Kidney (tissue), 14 donors: ENCODE measurements around the gene ASCL3. TPM values are rescaled to one million over a fixed set of nuclear protein-coding genes. Genes with fewer than 3 reads are reported as not detected.

Experiments used
- DNase-seq, 5 donors: peaks; one replicate each; pipeline ENCODE4 v3.0.0-alpha.2; 2013 to 2020
- FAIRE-seq: peaks from 2 replicates; lab custom pipeline; 2012; peaks lifted over from hg19 to GRCh38; lab: Jason Lieb, UNC
- H3K27ac ChIP-seq, 2 donors: one replicate each; pipeline ENCODE4 v1.7.0; 2013; ENCODE audit warnings: low read depth in 2 of 2, low read length in 2 of 2, inconsistent platforms in 1 of 2
- H3K27me3 ChIP-seq: one replicate; pipeline ENCODE4 v1.7.1; 2013; ENCODE audit warnings: low read length, inconsistent platforms; ENCODE audit not compliant: control insufficient read depth, insufficient read depth
- H3K36me3 ChIP-seq, 3 donors: one replicate each; pipeline versions ENCODE4 v1.7.0 to v1.7.1; 2013; ENCODE audit warnings: low read length in 3 of 3, control low read depth in 1 of 3, inconsistent platforms in 1 of 3; ENCODE audit not compliant: insufficient read depth in 3 of 3, control insufficient read depth in 2 of 3
- H3K4me1 ChIP-seq, 3 donors: one replicate each; pipeline versions ENCODE4 v1.7.0 to v1.7.1; 2013; ENCODE audit warnings: low read length in 3 of 3, inconsistent platforms in 1 of 3, low read depth in 1 of 3; ENCODE audit not compliant: control insufficient read depth in 2 of 3, insufficient read depth in 2 of 3
- H3K4me3 ChIP-seq, 3 donors: one replicate each; pipeline versions ENCODE4 v1.7.0 to v1.8.1; 2013; ENCODE audit warnings: low read length in 3 of 3, control low read depth in 1 of 3, inconsistent platforms in 1 of 3
- H3K9ac ChIP-seq, 3 donors: one replicate each; pipeline versions ENCODE4 v1.7.0 to v1.7.1; 2013; ENCODE audit warnings: low read length in 3 of 3, control low read depth in 1 of 3, inconsistent platforms in 1 of 3
- H3K9me3 ChIP-seq, 3 donors: one replicate each; pipeline versions ENCODE4 v1.7.0 to v1.7.1; 2013; ENCODE audit warnings: low read length in 3 of 3, control low read depth in 1 of 3, inconsistent platforms in 1 of 3; ENCODE audit not compliant: control insufficient read depth in 2 of 3, insufficient read depth in 1 of 3
- CTCF ChIP-seq: IDR thresholded peaks from 3 replicates; pipeline ENCODE4 v1.5.1; 2012; ENCODE audit warnings: mild to moderate bottlenecking, moderate library complexity, borderline replicate concordance; ENCODE audit not compliant: insufficient read depth; ENCODE audit errors: extremely low read depth
- intact Hi-C: fragments of 100-400 bp; cut with DNase I; formaldehyde crosslinking; loops from one replicate; pipeline ENCODE4 v1.11.1; 2022
- polyA plus RNA-seq: library from polyadenylated mRNA; stranded (reverse); fragments of 350-450 nt; fragmentation: Illumina TruSeq; extraction: RNeasy Lipid Tissue Mini Kit (QIAGEN cat#74804); gene quantifications from one replicate; pipeline ENCODE4 v1.2.3, GENCODE V29; 2014; ENCODE audit warnings: low read depth, low replicate concordance; ENCODE audit not compliant: insufficient read depth
- total RNA-seq: library from RNA; stranded (reverse); fragmentation: NEBNext Ultra II Directional; extraction: Animal tissue kit (Norgen Biotek cat#: 25700); gene quantifications from one replicate; pipeline ENCODE4 v1.2.1, GENCODE V29; 2021
- donor health status: control.
- donor health status: control.
- donor health status: control.
- donor health status: control.
- donor health status: control.
- donor health status: DM: yes; HTN: yes; CAD: no.
- donor health status: Normal renal cell carcinoma (clear cell type).

The ASCL3 gene
- total and polyA plus RNA-seq, 2 donors from 2014 or later, result not detected

DNA sequence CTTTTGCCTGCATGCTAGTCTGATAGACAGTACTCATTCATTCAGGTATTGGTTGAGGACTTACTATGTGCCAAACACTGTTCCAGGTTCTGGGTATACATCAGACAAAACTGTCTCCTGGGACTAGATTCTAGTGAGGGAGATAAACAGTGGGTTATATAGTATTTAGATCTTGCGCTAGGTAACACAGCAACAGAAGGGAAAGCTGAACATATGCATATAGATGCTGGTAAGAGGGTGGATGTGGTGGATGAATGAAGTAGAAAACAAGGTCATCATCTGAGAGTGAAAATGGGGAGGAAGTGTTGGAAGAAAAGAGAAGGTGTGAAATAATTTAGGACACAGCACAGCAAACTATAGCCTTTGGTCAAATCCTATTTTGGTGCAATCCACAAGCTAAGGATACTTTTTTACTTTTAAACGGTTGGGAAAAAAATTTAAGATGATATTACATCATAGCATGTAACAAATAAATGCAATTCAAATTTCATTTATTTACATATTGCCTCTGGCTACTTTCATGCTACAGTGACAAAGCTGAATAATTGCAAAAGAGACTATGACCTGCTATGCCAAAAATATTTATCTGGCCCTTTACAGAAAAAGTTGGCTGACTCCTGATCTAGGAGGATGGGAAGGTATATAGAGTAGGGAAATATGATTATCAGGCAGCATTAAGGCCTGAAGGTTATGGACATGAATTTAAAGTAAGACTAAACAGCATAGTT lies 28.5 kb upstream of the ASCL3 start:
- Histone ChIP-seq H3K27ac (no peak overlapping the region), H3K36me3 (no peaks in the 10 kb centered on the region), H3K4me1 (no peaks in the 10 kb centered on the region), H3K4me3 (no peak overlapping the region), H3K9me3 (no peaks in the 10 kb centered on the region), H3K9ac (no peak overlapping the region), H3K27me3 (no peaks in the 10 kb centered on the region)
- intact Hi-C loops, result no loop called here
- TF ChIP-seq CTCF, result no peak
- FAIRE-seq, result no peak
- DNase-seq, result no peak

- Histone ChIP-seq H3K27me3 (no peaks in the 10 kb centered on the region), H3K36me3 (no peaks in the 10 kb centered on the region), H3K27ac (no peak overlapping the region), H3K4me1 (peaks cover 0 to 12% (median 3%) of the 10 kb centered on the region in 3 donors), H3K4me3 (no peak overlapping the region), H3K9ac (no peak overlapping the region), H3K9me3 (no peaks in the 10 kb centered on the region)
- no peak for DNase-seq
- TF ChIP-seq CTCF, result no peak
- intact Hi-C loops, result no loop called here
- no peak for FAIRE-seq
Observed at GRCh38 chr11:8967184-8967583, 24.4 kb upstream of the ASCL3 start.

GRCh38 chr11:8964324-8965320 lies 21.8 kb upstream of the ASCL3 start, which contains the start of gene TMEM9B:
TSS of gene TMEM9B (minus strand) at chr11:8964442. CDS start at chr11:8964313, 129 bp downstream.
- H3K36me3 ChIP-seq, result no peaks in the 10 kb centered on the region
- peak within 1 kb of the TSS; percentile 71 to 92 (median 78) for H3K4me3 ChIP-seq
- intact Hi-C loops, result no loop called here
- H3K9ac ChIP-seq, result peak within 1 kb of the TSS; percentile 57 to 94 (median 90)
- peak within 1 kb of the TSS; percentile 85 to 96 for H3K27ac ChIP-seq
- H3K9me3 ChIP-seq, result no peaks in the 10 kb centered on the region
- no peaks in the 10 kb centered on the region for H3K27me3 ChIP-seq
- no peak for TF ChIP-seq CTCF
- peak; percentile 88 to 98 (median 96) for DNase-seq
- H3K4me1 ChIP-seq, result peaks cover 0 to 17% (median 3%) of the 10 kb centered on the region in 3 donors
- FAIRE-seq, result no peak
